Heart left ventricle (tissue), 16 donors: Measurements from ENCODE around the gene RELL1. TPM values are rescaled to one million over a fixed set of nuclear protein-coding genes. Genes with fewer than 3 reads are reported as not detected.

Experiments used
- ATAC-seq, 4 donors: fragments of 200-7000 bp; cut with Tn5 transposase; one replicate each; pipeline ENCODE4 v1.9.1; 2020 to 2022; ENCODE audit warnings: moderate library complexity in 4 of 4, mild to moderate bottlenecking in 3 of 4, moderate number of reproducible peaks in 1 of 4
- DNase-seq, 5 donors: peaks; one replicate each; pipeline ENCODE4 v3.0.0-alpha.2; 2020
- H3K27ac ChIP-seq, 12 donors: fragments of 200-600 bp; sonication (generic) in 4 of 12; one replicate each; pipeline versions ENCODE4 v1.5.0 to v1.8.0; 2016 to 2022; ENCODE audit warnings: mild to moderate bottlenecking in 2 of 12
- H3K27me3 ChIP-seq, 9 donors: fragments of 200-600 bp; sonication (generic) in 2 of 9; one replicate each; pipeline versions ENCODE4 v1.5.1 to v1.8.0; 2016 to 2022; ENCODE audit warnings: mild to moderate bottlenecking in 3 of 9
- H3K36me3 ChIP-seq, 9 donors: fragments of 200-600 bp; sonication (generic) in 2 of 9; one replicate each; pipeline versions ENCODE4 v1.5.0 to v1.8.0; 2018 to 2022; ENCODE audit warnings: mild to moderate bottlenecking in 2 of 9
- H3K4me1 ChIP-seq, 12 donors: fragments of 200-600 bp; sonication (generic) in 4 of 12; one replicate each; pipeline versions ENCODE4 v1.5.0 to v1.8.0; 2016 to 2022; ENCODE audit warnings: mild to moderate bottlenecking in 3 of 12
- H3K4me3 ChIP-seq, 12 donors: fragments of 200-600 bp; sonication (generic) in 4 of 12; one replicate each; pipeline versions ENCODE4 v1.5.0 to v1.8.0; 2017 to 2022; ENCODE audit warnings: mild to moderate bottlenecking in 9 of 12, moderate library complexity in 4 of 12
- H3K9me3 ChIP-seq, 12 donors: fragments of 200-600 bp; sonication (generic) in 4 of 12; one replicate each; pipeline versions ENCODE4 v1.5.0 to v1.8.0; 2016 to 2022; ENCODE audit warnings: mild to moderate bottlenecking in 1 of 12
- CTCF ChIP-seq, 12 donors: fragments of 200-600 bp; sonication (generic) in 4 of 12; IDR thresholded peaks; one replicate each; pipeline versions ENCODE4 v1.5.0 to v1.8.0; 2018 to 2022; ENCODE audit warnings: antibody characterized with exemption in 12 of 12, mild to moderate bottlenecking in 5 of 12
- POLR2A ChIP-seq, 2 donors: fragments of 450-650 bp; IDR thresholded peaks; one replicate each; pipeline ENCODE4 v1.6.1; 2017; ENCODE audit warnings: antibody characterized with exemption in 2 of 2, mild to moderate bottlenecking in 2 of 2, moderate library complexity in 2 of 2
- WGBS, 4 donors: extraction: QIAGEN DNeasy Blood & Tissue Kit in 2 of 4; methylation state at CpG; one replicate each; pipeline versions ENCODE4 v1.1.5 to v1.1.7; 2013 to 2018; 5-methylcytosine and 5-hydroxymethylcytosine counted together
- intact Hi-C, 10 donors: fragments of 100-400 bp; cut with DNase I; formaldehyde crosslinking; loops; one replicate each; pipeline versions ENCODE4 v1.11.1 to v1.14.2; 2022
- polyA plus RNA-seq, 2 donors: library from polyadenylated mRNA; stranded (reverse); fragments of 200-250 nt; gene quantifications; one replicate each; pipeline ENCODE4 v1.2.3, GENCODE V29; 2013
- total RNA-seq, 9 donors: library from RNA; depleted of rRNA in 2 of 9; stranded (reverse); fragments of >200 nt in 2 of 9; fragmentation: NEBNext Ultra II Directional in 3 of 9; extraction: Animal tissue kit (Norgen Biotek cat#: 25700) in 3 of 9; gene quantifications; one replicate each; pipeline versions ENCODE4 v1.1.0 to v1.2.4, GENCODE V29; 2016 to 2023
- donor health status: ischemic (EF 13 %, LVEDD 7.1; RV severe dilation, severe dysfunction).
- donor health status: healthy with polysubstance abuse.
- donor health status: DM: no; HTN: yes; CAD: no.
- donor health status: DM: no; HTN: no; CAD: no.
- donor health status: ischemic (EF 25% LVEDD 6.9; RV normal size, moderate dysfunction).
- donor health status: ischemic (EF 25% LVEDD 5.7; RV mildly dilated, moderate dysfunction).
- donor health status: healthy.
- donor health status: DM: yes; HTN: yes; CAD: no.
- donor health status: ischemic (EF 35%, LVEDD 5.7; RV mildly dilated, moderate dysfunction).
- donor health status: nonischemic (EF 11% LVEDD 7.7; RV severe dilation, severe dysfunction).
- donor health status: DM: yes; HTN: yes; CAD: no.
- donor health status: PGD.
- donor health status: ischemic (EF 29% LVEDD 5.4; RV normal size, mild dysfunction).
- donor health status: nonischemic (EF 23%, LVEDD 6.1; RV moderate dilation, normal function).

Gene RELL1
- total and polyA plus RNA-seq, 11 donors = 2.0 to 40.2 (median 25.2) TPM

DNA sequence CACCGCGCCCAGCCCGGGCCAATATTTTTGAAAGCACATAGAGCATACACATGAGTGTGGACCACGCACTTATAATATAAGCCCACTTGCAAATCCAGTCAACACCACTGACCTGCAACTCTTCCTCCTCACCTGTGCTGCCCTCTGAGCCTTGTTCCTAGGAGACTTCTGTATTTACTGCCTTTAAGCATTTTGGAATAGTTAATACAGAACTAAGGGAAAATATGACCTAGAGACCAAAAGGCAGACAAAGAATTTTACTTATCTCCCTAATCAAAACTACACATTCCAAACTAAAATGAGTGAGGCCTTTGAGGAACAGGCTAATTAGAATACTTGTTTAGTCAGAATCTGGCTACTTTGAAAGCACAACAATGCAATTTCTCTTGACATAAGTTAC lies 89.1 kb downstream of the RELL1 start:
- intact Hi-C loops = no loop called here
- whole genome bisulfite sequencing, 4 donors = 93 to 100% (median 98%) methylated on average over 4 of the region's 4 CpGs

DNA sequence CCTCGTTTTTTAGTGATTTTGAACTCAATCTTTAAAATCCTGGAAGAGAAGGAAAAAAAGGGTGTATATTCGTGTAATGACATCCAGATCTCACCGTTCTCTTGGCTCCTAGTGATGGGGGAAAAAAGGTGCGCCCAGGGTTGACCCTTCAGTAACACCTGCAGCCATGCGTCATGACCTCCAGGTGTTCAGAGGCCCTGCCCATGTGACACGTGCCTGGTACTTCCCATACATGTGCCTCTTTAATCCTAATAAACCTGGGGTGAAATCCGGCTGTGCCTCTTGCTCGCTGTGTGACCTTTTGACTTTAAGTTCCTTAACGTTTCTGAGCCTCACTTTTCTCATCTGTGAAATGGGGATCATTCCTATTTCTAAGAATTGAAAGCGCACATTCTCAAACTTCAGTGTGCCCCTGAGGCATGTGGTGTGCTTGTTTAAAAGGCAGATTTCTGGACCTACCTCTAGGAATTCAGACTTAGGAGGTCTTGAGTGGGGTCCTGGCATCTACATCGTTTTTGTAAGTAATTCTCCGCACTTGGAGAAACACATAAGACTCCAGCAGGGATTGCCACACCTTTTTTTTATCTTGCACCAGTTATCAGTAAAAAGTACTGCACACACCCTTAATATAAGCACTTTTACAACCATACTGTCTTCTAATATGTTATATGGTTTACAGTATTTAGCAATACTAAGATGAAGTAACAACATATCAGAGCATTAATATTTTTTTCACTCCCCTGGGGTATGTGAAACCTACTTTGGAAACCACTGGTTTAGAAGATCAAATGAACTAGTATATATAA lies 90.1 kb downstream of the RELL1 start:
- 78 to 90% (median 81%) methylated on average over 12 of the region's 12 CpGs for WGBS, 4 donors
- Histone ChIP-seq H3K36me3 (no peaks in the 10 kb centered on the region), H3K4me1 (peaks cover 0 to 1% (median 0%) of the 10 kb centered on the region in 12 donors), H3K27ac (no peak overlapping the region), H3K4me3 (no peak overlapping the region), H3K27me3 (no peaks in the 10 kb centered on the region), H3K9me3 (no peaks in the 10 kb centered on the region)
- TF ChIP-seq CTCF (IDR thresholded peaks at IDR 0.05) (no peak), POLR2A (IDR thresholded peaks at IDR 0.05) (no peak)
- no peak for ATAC-seq
- no peak for DNase-seq
- intact Hi-C loops = no loop called here

More for the DNA sequence above, 89.1 kb downstream of the RELL1 start:
- ATAC-seq = no peak
- Histone ChIP-seq H3K27ac (no peak overlapping the region), H3K4me1 (peaks cover 0 to 9% (median 0%) of the 10 kb centered on the region in 12 donors), H3K27me3 (no peaks in the 10 kb centered on the region), H3K9me3 (no peaks in the 10 kb centered on the region), H3K36me3 (no peaks in the 10 kb centered on the region), H3K4me3 (no peak overlapping the region)
- TF ChIP-seq POLR2A (IDR thresholded peaks at IDR 0.05) = no peak
- no peak for TF ChIP-seq CTCF (IDR thresholded peaks at IDR 0.05)
- no peak for DNase-seq

- no peaks in the 10 kb centered on the region for H3K9me3 ChIP-seq
- no peak for DNase-seq
- H3K4me1 ChIP-seq = no peaks in the 10 kb centered on the region
- no peak overlapping the region for H3K27ac ChIP-seq
- no peak overlapping the region for H3K4me3 ChIP-seq
- no peaks in the 10 kb centered on the region for H3K27me3 ChIP-seq
- no peaks in the 10 kb centered on the region for H3K36me3 ChIP-seq
- TF ChIP-seq POLR2A (IDR thresholded peaks at IDR 0.05) (no peak), CTCF (IDR thresholded peaks at IDR 0.05) (no peak)
- ATAC-seq = no peak
- intact Hi-C loops = no loop called here
- WGBS, 4 donors = 78 to 88% (median 82%) methylated on average over 2 of the region's 2 CpGs
Observed at GRCh38 chr4:37594099-37594498, 92.1 kb downstream of the RELL1 start.

- ATAC-seq = no peak
- H3K36me3 ChIP-seq = no peaks in the 10 kb centered on the region
- no peaks in the 10 kb centered on the region for H3K4me1 ChIP-seq
- H3K27ac ChIP-seq = no peak overlapping the region
- H3K9me3 ChIP-seq = no peaks in the 10 kb centered on the region
- no peak for TF ChIP-seq POLR2A (IDR thresholded peaks at IDR 0.05)
- no peak for TF ChIP-seq CTCF (IDR thresholded peaks at IDR 0.05)
- DNase-seq = no peak
- H3K4me3 ChIP-seq = no peak overlapping the region
- WGBS, 4 donors = 39 to 92% (median 48%) methylated on average over 1 of the region's 1 CpG
- intact Hi-C loops = no loop called here
- no peaks in the 10 kb centered on the region for H3K27me3 ChIP-seq
Observed at GRCh38 chr4:37591349-37591748, 94.8 kb downstream of the RELL1 start.
